H9 (cell line): Measurements from ENCODE around the gene CYP27A1. TPM values are rescaled to one million over a fixed set of nuclear protein-coding genes. Genes with fewer than 3 reads are reported as not detected.

Experiments
- DNase-seq: peaks from one replicate; pipeline ENCODE4 v3.0.0-alpha.2; 2017
- H2AFZ ChIP-seq: one replicate; pipeline ENCODE4 v1.6.1; 2013; ENCODE audit warnings: mild to moderate bottlenecking, low read length, control low read depth, moderate library complexity
- H2AK5ac ChIP-seq: 2 replicates; pipeline ENCODE4 v1.6.1; 2013; ENCODE audit warnings: low read length, control low read depth, mixed read lengths; ENCODE audit not compliant: insufficient read length
- H2BK120ac ChIP-seq: one replicate; pipeline ENCODE4 v1.6.1; 2013; ENCODE audit warnings: low read depth, mild to moderate bottlenecking, low read length, control low read depth, inconsistent platforms; ENCODE audit not compliant: poor library complexity, severe bottlenecking
- H2BK12ac ChIP-seq: 2 replicates; pipeline ENCODE4 v1.6.1; 2013; ENCODE audit warnings: low read length, control low read depth, mixed read lengths, low read depth; ENCODE audit not compliant: insufficient read length
- H2BK15ac ChIP-seq: 2 replicates; pipeline ENCODE4 v1.6.1; 2013; ENCODE audit warnings: low read depth, low read length, control low read depth
- H2BK20ac ChIP-seq: one replicate; pipeline ENCODE4 v1.6.1; 2013; ENCODE audit warnings: low read depth, mild to moderate bottlenecking, low read length, control low read depth, inconsistent platforms; ENCODE audit not compliant: poor library complexity, severe bottlenecking
- H2BK5ac ChIP-seq: 2 replicates; pipeline ENCODE4 v1.6.1; 2013; ENCODE audit warnings: low read length, control low read depth, mixed read lengths; ENCODE audit not compliant: insufficient read length
- H3K14ac ChIP-seq: 2 replicates; pipeline ENCODE4 v1.6.1; 2013; ENCODE audit warnings: low read length, control low read depth; ENCODE audit not compliant: insufficient read depth
- H3K18ac ChIP-seq: 2 replicates; pipeline ENCODE4 v1.6.1; 2013; ENCODE audit warnings: low read depth, mild to moderate bottlenecking, mixed read lengths, low read length, control low read depth; ENCODE audit not compliant: insufficient read length
- H3K23ac ChIP-seq: 2 replicates; pipeline ENCODE4 v1.6.1; 2013; ENCODE audit warnings: low read length, control low read depth, mixed read lengths, low read depth; ENCODE audit not compliant: insufficient read length
- H3K23me2 ChIP-seq: 2 replicates; pipeline ENCODE4 v1.6.1; 2013; ENCODE audit warnings: low read depth, mild to moderate bottlenecking, mixed read lengths, low read length, control low read depth; ENCODE audit not compliant: insufficient read length, poor library complexity, severe bottlenecking
- H3K27ac ChIP-seq: 2 replicates; pipeline ENCODE4 v1.5.1; 2013; ENCODE audit warnings: low read length, control low read depth, mixed read lengths, low read depth; ENCODE audit not compliant: insufficient read length
- H3K27me3 ChIP-seq: 2 replicates; pipeline ENCODE4 v1.6.1; 2013; ENCODE audit warnings: low read length, control low read depth, inconsistent platforms; ENCODE audit not compliant: insufficient read depth
- H3K4ac ChIP-seq: 2 replicates; pipeline ENCODE4 v1.6.1; 2013; ENCODE audit warnings: low read depth, mild to moderate bottlenecking, control low read depth, inconsistent platforms, low read length, moderate library complexity
- H3K4me1 ChIP-seq: 2 replicates; pipeline ENCODE4 v1.6.1; 2013; ENCODE audit warnings: low read length, control low read depth, inconsistent platforms; ENCODE audit not compliant: insufficient read depth
- H3K4me2 ChIP-seq: 2 replicates; pipeline ENCODE4 v1.6.1; 2013; ENCODE audit warnings: low read length, control low read depth, mixed read lengths; ENCODE audit not compliant: insufficient read length, insufficient read depth
- H3K56ac ChIP-seq: 2 replicates; pipeline ENCODE4 v1.6.1; 2013; ENCODE audit warnings: low read depth, mild to moderate bottlenecking, mixed read lengths, low read length, control low read depth; ENCODE audit not compliant: insufficient read length
- H3K79me1 ChIP-seq: 2 replicates; pipeline ENCODE4 v1.6.1; 2013; ENCODE audit warnings: low read depth, mild to moderate bottlenecking, moderate library complexity, low read length, control low read depth, inconsistent platforms; ENCODE audit not compliant: insufficient read depth, poor library complexity, severe bottlenecking
- H3K79me2 ChIP-seq: 2 replicates; pipeline ENCODE4 v1.6.1; 2013; ENCODE audit warnings: low read length, control low read depth, inconsistent platforms; ENCODE audit not compliant: insufficient read depth
- H3K9ac ChIP-seq: 2 replicates; pipeline ENCODE4 v1.6.1; 2013; ENCODE audit warnings: low read length, control low read depth, mixed read lengths; ENCODE audit not compliant: insufficient read length; ENCODE audit errors: extremely low read depth
- H3K9me3 ChIP-seq: one replicate; pipeline ENCODE4 v1.6.1; 2013; ENCODE audit warnings: low read depth, low read length, inconsistent platforms; ENCODE audit not compliant: control insufficient read depth
- H3T11ph ChIP-seq: one replicate; pipeline ENCODE4 v1.6.1; 2013; ENCODE audit warnings: mild to moderate bottlenecking, low read length, control low read depth, inconsistent platforms
- H4K20me1 ChIP-seq: one replicate; pipeline ENCODE4 v1.6.1; 2013; ENCODE audit not compliant: control insufficient read depth, insufficient read length, insufficient read depth
- H4K5ac ChIP-seq: 2 replicates; pipeline ENCODE4 v1.6.1; 2013; ENCODE audit warnings: low read depth, mild to moderate bottlenecking, mixed read lengths, low read length, control low read depth; ENCODE audit not compliant: insufficient read length
- H4K8ac ChIP-seq: replicated peaks from 2 replicates; pipeline ENCODE4 v1.6.1; 2013; ENCODE audit warnings: low read length, control low read depth, mixed read lengths, low read depth; ENCODE audit not compliant: insufficient read length
- H4K91ac ChIP-seq: 2 replicates; pipeline ENCODE4 v1.6.1; 2013; ENCODE audit warnings: low read depth, mild to moderate bottlenecking, moderate library complexity, mixed read lengths, low read length, control low read depth; ENCODE audit not compliant: insufficient read length
- H3K27ac Mint-ChIP-seq, 3 experiments: 2 replicates in 2 of 3; 3 replicates in 1 of 3; pipeline ENCODE4 v1.8.0; 2020 to 2021; ENCODE audit warnings: mixed read lengths in 3 of 3, mild to moderate bottlenecking in 1 of 3, moderate library complexity in 1 of 3
- H3K27me3 Mint-ChIP-seq: 2 replicates; pipeline ENCODE4 v1.8.0; 2021; ENCODE audit warnings: low read depth, mild to moderate bottlenecking, moderate library complexity, mixed read lengths
- H3K36me3 Mint-ChIP-seq, 3 experiments: 2 replicates in 2 of 3; 3 replicates in 1 of 3; pipeline ENCODE4 v1.8.0; 2020 to 2021; ENCODE audit warnings: low read depth in 3 of 3, mixed read lengths in 3 of 3; ENCODE audit not compliant: insufficient read depth in 1 of 3
- H3K4me1 Mint-ChIP-seq, 2 experiments: 2 replicates each; pipeline ENCODE4 v1.8.0; 2020; ENCODE audit warnings: mixed read lengths in 2 of 2
- H3K4me3 Mint-ChIP-seq, 2 experiments: 2 replicates in 1 of 2; 3 replicates in 1 of 2; pipeline ENCODE4 v1.8.0; 2020 to 2021; ENCODE audit warnings: mild to moderate bottlenecking in 2 of 2, mixed read lengths in 2 of 2, moderate library complexity in 1 of 2
- H3K9me3 Mint-ChIP-seq, 2 experiments: 2 replicates in 1 of 2; 3 replicates in 1 of 2; pipeline ENCODE4 v1.8.0; 2020; ENCODE audit warnings: mild to moderate bottlenecking in 2 of 2, mixed read lengths in 2 of 2, moderate library complexity in 1 of 2
- CTCF ChIP-seq: fragments of 200-600 bp; sonication (generic); conservative IDR thresholded peaks from 3 replicates; pipeline ENCODE4 v1.8.0; 2021; ENCODE audit warnings: antibody characterized with exemption, mild to moderate bottlenecking
- WGBS: extraction: QIAGEN DNeasy Blood & Tissue Kit; methylation state at CpG from one replicate; pipeline ENCODE4 v1.1.7; 2013; ENCODE audit warnings: missing lambda C conversion rate, low lambda C conversion rate, mixed read lengths; ENCODE audit not compliant: insufficient read length; ENCODE audit errors: extremely low coverage; 5-methylcytosine and 5-hydroxymethylcytosine counted together
- total RNA-seq: library from RNA; stranded (reverse); gene quantifications from 2 replicates; pipeline ENCODE4 v1.2.1, GENCODE V29; 2021

Gene CYP27A1
- total RNA-seq, 1 experiment from 2014 or later = 3.1 TPM

GRCh38 chr2:218831378-218831990 lies 49.5 kb downstream of the CYP27A1 start, which contains the start of gene PRKAG3:
TSS of gene PRKAG3 (minus strand) at chr2:218831803.
- no peak within 1 kb of the TSS for H3K4me3 Mint-ChIP-seq
- H3K27ac ChIP-seq = no peak within 1 kb of the TSS
- no peaks in the 10 kb centered on the region for H3K4me1 ChIP-seq
- H3K9me3 Mint-ChIP-seq = no peaks in the 10 kb centered on the region
- WGBS = no CpG with 5 or more reads among the region's 18 CpGs
- no peaks in the 10 kb centered on the region for H4K20me1 ChIP-seq
- no peak within 1 kb of the TSS for H2BK5ac ChIP-seq
- no peak within 1 kb of the TSS for H4K8ac ChIP-seq
- H2AK5ac ChIP-seq = no peak within 1 kb of the TSS
- H2BK20ac ChIP-seq = no peak within 1 kb of the TSS
- no peak within 1 kb of the TSS for H2BK12ac ChIP-seq
- no peak within 1 kb of the TSS for H3K4me2 ChIP-seq
- H3K14ac ChIP-seq = no peak within 1 kb of the TSS
- H3K9me3 ChIP-seq = no peaks in the 10 kb centered on the region
- H3K27me3 Mint-ChIP-seq = peaks cover 25% of the 10 kb centered on the region
- no peak within 1 kb of the TSS for H3T11ph ChIP-seq
- no peak within 1 kb of the TSS for H3K56ac ChIP-seq
- H3K18ac ChIP-seq = no peak within 1 kb of the TSS
- no peaks in the 10 kb centered on the region; a peak in 1 of 7 replicates for H3K36me3 Mint-ChIP-seq
- no peaks in the 10 kb centered on the region for H3K27me3 ChIP-seq
- H3K4me1 Mint-ChIP-seq = peaks cover 3 to 7% of the 10 kb centered on the region in 2 experiments; a peak in 1 of 4 replicates
- H2BK120ac ChIP-seq = no peak within 1 kb of the TSS
- H3K4ac ChIP-seq = no peak within 1 kb of the TSS
- no peaks in the 10 kb centered on the region for H3K23me2 ChIP-seq
- H2BK15ac ChIP-seq = no peak within 1 kb of the TSS
- TF ChIP-seq CTCF = no peak
- no peaks in the 10 kb centered on the region for H3K79me1 ChIP-seq
- no peaks in the 10 kb centered on the region for H3K79me2 ChIP-seq
- H3K23ac ChIP-seq = no peak within 1 kb of the TSS
- H2AFZ ChIP-seq = no peak within 1 kb of the TSS
- H3K9ac ChIP-seq = no peak within 1 kb of the TSS
- DNase-seq = no peak
- no peak within 1 kb of the TSS for H4K5ac ChIP-seq
- peak within 1 kb of the TSS in 1 of 3 experiments; percentile 12; a peak in 2 of 7 replicates for H3K27ac Mint-ChIP-seq
- no peak within 1 kb of the TSS for H4K91ac ChIP-seq
